Prostate gland (tissue), 2 donors: ENCODE measurements around the gene IFI35.

ENCODE experiments used
- CTCF ChIP-seq, 4 experiments: fragments of 200-600 bp in 2 of 4; fragments of 450-650 bp in 2 of 4; sonication (generic) in 2 of 4; IDR thresholded peaks; 1 replicate in 3 of 4; 2 replicates in 1 of 4; pipeline ENCODE4 v1.5.1; 2016 to 2019; ENCODE audit warnings: antibody characterized with exemption in 4 of 4, mild to moderate bottlenecking in 2 of 4, moderate library complexity in 2 of 4
- POLR2A ChIP-seq: fragments of 450-650 bp; IDR thresholded peaks from one replicate; pipeline ENCODE4 v1.6.1; 2016; ENCODE audit warnings: antibody characterized with exemption, mild to moderate bottlenecking
- POLR2AphosphoS5 ChIP-seq: sonication (generic); formaldehyde crosslinking; IDR thresholded peaks from one replicate; pipeline ENCODE4 v1.6.1; 2017; ENCODE audit warnings: antibody characterized with exemption

GRCh38 chr17:43031666-43032065 lies 25.1 kb downstream of the IFI35 start:
- no peak for TF ChIP-seq CTCF (IDR thresholded peaks at IDR 0.05)
- no peak for TF ChIP-seq POLR2A
- no peak for TF ChIP-seq POLR2AphosphoS5
